Left cardiac atrium (tissue), 4 donors: ENCODE results near the gene ZSCAN22. TPM values are rescaled to one million over a fixed set of nuclear protein-coding genes. Genes with fewer than 3 reads are reported as not detected.
A peak's percentile ranks its signal among the peaks of the same experiment; 100 is the strongest.

ENCODE experiments used
- ATAC-seq, 2 donors: fragments of 200-7000 bp; cut with Tn5 transposase; one replicate each; pipeline ENCODE4 v1.9.1; 2020; ENCODE audit warnings: mild to moderate bottlenecking in 2 of 2, moderate library complexity in 2 of 2
- DNase-seq: peaks from one replicate; pipeline ENCODE4 v3.0.0-alpha.2; 2020
- intact Hi-C, 2 donors: fragments of 100-400 bp; cut with DNase I; formaldehyde crosslinking; loops; one replicate each; pipeline versions ENCODE4 v1.14.1 to v1.15.1; 2022 to 2023
- microRNA-seq, 2 donors: library from miRNA; unstranded; fragments of <30 nt; microRNA quantifications; one replicate each; pipeline ENCODE4 v1.2.0, GENCODE V29; 2020
- total RNA-seq, 2 donors: library from RNA; stranded (reverse); fragmentation: NEBNext Ultra II Directional; extraction: Animal tissue kit (Norgen Biotek cat#: 25700); gene quantifications; one replicate each; pipeline ENCODE4 v1.2.1, GENCODE V29; 2021
- donor health status: DM: no; HTN: yes; CAD: no.
- donor health status: DM: no; HTN: yes; CAD: no; lungs with severe emphysema.
- donor health status: DM: yes; HTN: yes; CAD: no.
- donor health status: Dilated cardiomyopathy.

The ZSCAN22 gene
- total RNA-seq, 2 donors from 2014 or later: 2.0 to 2.1 TPM

GRCh38 chr19:58386576-58387337, 60.0 kb downstream of the ZSCAN22 start, which contains the start of gene RPS5:
Gene RPS5, plus strand, starts transcription at chr19:58387269. Its CDS starts 869 bp downstream, at chr19:58388138.
- ATAC-seq (peak; percentile 95 to 97), DNase-seq (peak; percentile 95)
- intact Hi-C loops: no loop called here

- intact Hi-C loops: no loop called here
- DNase-seq: no peak
- ATAC-seq: no peak
Measured at GRCh38 chr19:58387338-58388174, 60.8 kb downstream of the ZSCAN22 start.

- no peak for DNase-seq
- intact Hi-C loops: no loop called here
Measured at GRCh38 chr19:58388175-58388526, 61.4 kb downstream of the ZSCAN22 start.

More at GRCh38 chr19:58388175-58388526, 61.4 kb downstream of the ZSCAN22 start:
- no peak for ATAC-seq

Small RNAs within 50 kb of the gene (microRNA-seq; reads per million reads assigned to microRNA genes)
- gene MIR4754 (0 reads per million in 2 donors), gene MIR6806 (0 to 0.20 reads per million in 2 donors)

Other genes with a start within 250 kb of the ZSCAN22 start
- gene ZSCAN18, start 228.8 kb upstream of the ZSCAN22 start, total RNA-seq: 10 to 100 TPM; 54.0 to 60.9 TPM
- gene ZNF329, start 176.2 kb upstream of the ZSCAN22 start, total RNA-seq: 1 to 10 TPM; 7.0 to 8.8 TPM
- gene ZNF274, start 143.9 kb upstream of the ZSCAN22 start, total RNA-seq: 10 to 100 TPM; 20.9 to 28.3 TPM
- 10 to 100 TPM; 20.2 to 21.8 TPM for gene ZNF544, start 98.1 kb upstream of the ZSCAN22 start, total RNA-seq
- gene ZNF8, start 48.0 kb upstream of the ZSCAN22 start, total RNA-seq: 1 to 10 TPM; 4.4 to 6.8 TPM
- gene ERVK3-1, start 21.6 kb upstream of the ZSCAN22 start, total RNA-seq: 10 to 100 TPM; 19.9 to 22.8 TPM
- gene A1BG, start 26.5 kb downstream of the ZSCAN22 start, total RNA-seq: 10 to 100 TPM; 18.3 to 18.9 TPM
- gene ZNF497, start 35.8 kb downstream of the ZSCAN22 start, total RNA-seq: under 1 TPM; 0.37 to 0.41 TPM
- gene ZNF837, start 54.0 kb downstream of the ZSCAN22 start, total RNA-seq: under 1 TPM; 0.44 to 0.53 TPM
- gene RPS5, start 60.3 kb downstream of the ZSCAN22 start, total RNA-seq: 100 to 1,000 TPM; 572 to 598 TPM
- not detected for gene RNF225, start 68.7 kb downstream of the ZSCAN22 start, total RNA-seq
- gene ZNF584, start 81.7 kb downstream of the ZSCAN22 start, total RNA-seq: 10 to 100 TPM; 13.2 to 25.0 TPM
- gene ZNF132, start 113.2 kb downstream of the ZSCAN22 start, total RNA-seq: 1 to 10 TPM; 4.7 to 7.3 TPM
- gene ZNF324B, start 124.6 kb downstream of the ZSCAN22 start, total RNA-seq: 1 to 10 TPM; 3.9 to 4.7 TPM
- gene ZNF324, start 140.1 kb downstream of the ZSCAN22 start, total RNA-seq: 1 to 10 TPM; 4.4 to 6.1 TPM
- 1 to 10 TPM; 4.1 to 5.1 TPM for gene ZNF446, start 149.4 kb downstream of the ZSCAN22 start, total RNA-seq
- 1 to 10 TPM; 6.0 to 6.3 TPM for gene SLC27A5, start 185.0 kb downstream of the ZSCAN22 start, total RNA-seq
- gene ZBTB45, start 192.8 kb downstream of the ZSCAN22 start, total RNA-seq: 10 to 100 TPM; 10.2 to 11.7 TPM
- gene TRIM28, start 217.1 kb downstream of the ZSCAN22 start, total RNA-seq: 100 to 1,000 TPM; 135 to 150 TPM
- gene CHMP2A, start 228.1 kb downstream of the ZSCAN22 start, total RNA-seq: 100 to 1,000 TPM; 109 to 113 TPM
- 100 to 1,000 TPM in 1 of 2 donors, 10 to 100 TPM in 1; 91.4 to 113 TPM for gene UBE2M, start 231.6 kb downstream of the ZSCAN22 start, total RNA-seq
- 10 to 100 TPM in 1 of 2 donors, 1 to 10 TPM in 1; 9.2 to 11.0 TPM for gene MZF1, start 246.3 kb downstream of the ZSCAN22 start, total RNA-seq